ENCODE results near the gene ZNF555. TPM values are rescaled to one million over a fixed set of nuclear protein-coding genes. Genes with fewer than 3 reads are reported as not detected.

ZNF555 gene
- total RNA-seq, 1 experiment from 2014 or later = 0.84 TPM

DNA sequence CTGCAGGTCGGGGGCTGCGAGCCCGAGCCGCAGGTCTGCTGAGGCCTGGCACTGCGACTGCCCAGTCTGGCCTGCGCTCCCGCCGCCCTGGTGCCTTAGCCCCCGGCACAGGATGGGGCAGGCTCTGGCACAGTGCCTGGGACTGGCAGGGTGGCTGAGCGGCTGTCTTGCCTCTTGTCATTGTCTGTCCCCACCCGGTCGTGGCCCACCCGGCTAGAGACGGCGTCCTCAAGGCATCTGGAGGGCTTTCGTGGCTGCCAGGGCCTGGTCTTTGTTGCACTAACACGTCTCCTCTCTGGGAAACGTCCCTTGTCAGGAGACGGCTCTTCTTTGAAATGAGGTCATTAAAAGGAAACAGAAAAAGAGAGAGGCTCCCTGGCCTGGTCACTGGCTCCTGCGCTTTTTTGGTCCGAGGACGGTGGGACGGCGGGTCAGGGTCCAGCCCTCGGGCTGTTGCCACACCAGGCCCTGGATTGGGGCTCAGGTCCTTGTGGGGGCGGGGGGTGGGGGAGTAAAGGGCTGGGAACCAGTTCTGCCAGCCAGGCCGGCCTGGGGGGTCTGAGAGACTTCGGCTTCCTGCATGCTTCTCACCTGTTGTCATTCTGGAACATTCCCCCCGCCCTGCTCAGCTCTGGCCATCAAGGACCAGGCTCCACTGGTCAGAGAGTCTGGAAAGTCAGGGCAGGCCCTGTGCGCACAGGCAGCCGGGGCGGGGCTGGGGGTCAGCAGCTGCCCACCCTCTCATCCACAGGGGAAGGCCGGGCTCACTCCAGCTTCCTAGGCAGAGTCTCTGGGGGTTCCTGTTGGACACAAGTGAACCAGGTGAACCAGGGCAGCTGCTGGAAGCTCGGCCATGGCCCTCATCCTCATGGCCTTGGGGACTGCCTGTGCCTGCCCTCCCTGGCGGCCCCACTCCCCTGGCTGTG is 27.8 kb upstream of the ZNF555 start:
- intact Hi-C loops (cut with micrococcal nuclease) = no loop called here
- no peak overlapping the region for H3K27ac ChIP-seq (ENCODE audit: low read length)
- ChIA-PET POLR2A (ENCODE audit: unreplicated experiment) (no interaction called here), CTCF (no interaction called here)
- H3K9me3 ChIP-seq (ENCODE audit: low read length) = no peaks in the 10 kb centered on the region
- no peak overlapping the region for H2AFZ ChIP-seq (ENCODE audit: low read length)
- BruUV-seq (replicated peaks) = no TSS peak
- H3K9me2 ChIP-seq (replicated peaks; ENCODE audit: low read length) = no peaks in the 10 kb centered on the region
- H3K9ac ChIP-seq (ENCODE audit: low read length) = no peak overlapping the region
- H3K4me1 ChIP-seq (ENCODE audit: insufficient read depth, low read length) = no peaks in the 10 kb centered on the region
- no peaks in the 10 kb centered on the region for H3K79me2 ChIP-seq (ENCODE audit: low read length)
- H3K4me2 ChIP-seq (ENCODE audit: low read length) = no peak overlapping the region
- no peak overlapping the region for H3K4me3 ChIP-seq (ENCODE audit: low read length)
- no peaks in the 10 kb centered on the region for H3K27me3 ChIP-seq (ENCODE audit: low read length)
- no peak for ATAC-seq
- no peak for TF ChIP-seq EZH2 (IDR thresholded peaks at IDR 0.05; ENCODE audit: low read length, unreplicated experiment)
- TF ChIP-seq, protein P1, sequence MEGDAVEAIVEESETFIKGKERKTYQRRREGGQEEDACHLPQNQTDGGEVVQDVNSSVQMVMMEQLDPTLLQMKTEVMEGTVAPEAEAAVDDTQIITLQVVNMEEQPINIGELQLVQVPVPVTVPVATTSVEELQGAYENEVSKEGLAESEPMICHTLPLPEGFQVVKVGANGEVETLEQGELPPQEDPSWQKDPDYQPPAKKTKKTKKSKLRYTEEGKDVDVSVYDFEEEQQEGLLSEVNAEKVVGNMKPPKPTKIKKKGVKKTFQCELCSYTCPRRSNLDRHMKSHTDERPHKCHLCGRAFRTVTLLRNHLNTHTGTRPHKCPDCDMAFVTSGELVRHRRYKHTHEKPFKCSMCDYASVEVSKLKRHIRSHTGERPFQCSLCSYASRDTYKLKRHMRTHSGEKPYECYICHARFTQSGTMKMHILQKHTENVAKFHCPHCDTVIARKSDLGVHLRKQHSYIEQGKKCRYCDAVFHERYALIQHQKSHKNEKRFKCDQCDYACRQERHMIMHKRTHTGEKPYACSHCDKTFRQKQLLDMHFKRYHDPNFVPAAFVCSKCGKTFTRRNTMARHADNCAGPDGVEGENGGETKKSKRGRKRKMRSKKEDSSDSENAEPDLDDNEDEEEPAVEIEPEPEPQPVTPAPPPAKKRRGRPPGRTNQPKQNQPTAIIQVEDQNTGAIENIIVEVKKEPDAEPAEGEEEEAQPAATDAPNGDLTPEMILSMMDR (conservative IDR thresholded peaks at IDR 0.05; ENCODE audit: low read depth, low read length) = no peak
- no peak for TF ChIP-seq EZH2phosphoT487 (IDR thresholded peaks at IDR 0.05; ENCODE audit: borderline replicate concordance, low read length)
- no peaks in the 10 kb centered on the region for H3F3A ChIP-seq (ENCODE audit: low read length, unreplicated experiment)
- H3K36me3 ChIP-seq (ENCODE audit: low read depth, low read length) = no peaks in the 10 kb centered on the region
- H4K20me1 ChIP-seq (ENCODE audit: low read length) = no peaks in the 10 kb centered on the region
- no peak for DNase-seq

DNA sequence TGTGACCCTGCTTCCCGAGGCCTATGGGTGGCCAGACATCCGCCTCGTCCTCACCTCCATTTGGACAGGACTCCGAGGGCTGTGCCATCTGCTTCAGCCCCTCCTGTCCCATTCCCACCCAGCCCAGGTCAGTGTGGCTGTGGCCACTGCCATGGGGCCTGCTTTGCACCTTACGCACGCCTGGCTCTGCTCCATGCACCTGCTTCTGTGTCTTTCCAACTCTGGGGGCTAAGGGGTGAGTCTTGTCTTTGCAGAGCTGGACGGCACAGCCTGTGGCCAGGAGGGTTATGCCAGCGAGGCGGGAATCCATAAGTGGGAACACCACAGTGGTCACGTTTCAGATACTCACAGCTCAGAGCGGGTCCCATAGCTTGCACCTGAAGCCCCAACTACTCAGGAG is 26.8 kb upstream of the ZNF555 start:
- POLR2A ChIA-PET (ENCODE audit: unreplicated experiment) = no interaction called here
- Histone ChIP-seq H3K9me2 (replicated peaks; ENCODE audit: low read length) (no peaks in the 10 kb centered on the region), H4K20me1 (ENCODE audit: low read length) (no peaks in the 10 kb centered on the region), H3K4me1 (ENCODE audit: insufficient read depth, low read length) (no peaks in the 10 kb centered on the region), H3K4me2 (ENCODE audit: low read length) (no peak overlapping the region), H3K9ac (ENCODE audit: low read length) (no peak overlapping the region), H3F3A (ENCODE audit: low read length, unreplicated experiment) (no peaks in the 10 kb centered on the region), H3K9me3 (ENCODE audit: low read length) (no peaks in the 10 kb centered on the region), H3K27me3 (ENCODE audit: low read length) (no peaks in the 10 kb centered on the region), H3K27ac (ENCODE audit: low read length) (no peak overlapping the region), H3K4me3 (ENCODE audit: low read length) (no peak overlapping the region), H3K36me3 (ENCODE audit: low read depth, low read length) (no peaks in the 10 kb centered on the region), H3K79me2 (ENCODE audit: low read length) (no peaks in the 10 kb centered on the region), H2AFZ (ENCODE audit: low read length) (no peak overlapping the region)
- CTCF ChIA-PET = no interaction called here
- ATAC-seq = no peak
- BruUV-seq (replicated peaks) = no TSS peak
- intact Hi-C loops (cut with micrococcal nuclease) = no loop called here
- no peak for DNase-seq
- no peak for TF ChIP-seq EZH2 (IDR thresholded peaks at IDR 0.05; ENCODE audit: low read length, unreplicated experiment)
- TF ChIP-seq EZH2phosphoT487 (IDR thresholded peaks at IDR 0.05; ENCODE audit: borderline replicate concordance, low read length) = no peak
- TF ChIP-seq, protein P1 (conservative IDR thresholded peaks at IDR 0.05; ENCODE audit: low read depth, low read length) = no peak

DNA sequence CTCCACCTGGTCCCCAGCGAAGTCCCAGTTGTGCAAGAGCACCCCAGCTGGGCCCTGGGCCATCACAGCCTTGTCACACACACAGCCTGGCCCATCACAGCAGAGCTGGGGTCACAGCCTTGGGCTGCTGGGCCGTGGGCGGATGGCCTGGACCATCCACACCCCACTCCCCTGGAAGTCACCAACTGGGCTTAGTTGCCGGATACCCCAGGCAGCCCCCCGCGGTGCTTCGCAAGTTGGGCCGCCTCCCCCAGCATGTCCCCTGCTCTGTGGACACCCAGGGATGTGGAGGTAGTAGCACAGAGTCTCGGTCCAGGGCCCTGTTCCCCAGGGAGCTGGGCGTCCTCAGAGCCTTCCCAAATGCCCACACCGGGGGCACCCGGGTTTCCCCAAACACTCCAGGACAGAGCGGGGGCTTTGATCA is 26.1 kb upstream of the ZNF555 start:
- H3K4me1 ChIP-seq (ENCODE audit: insufficient read depth, low read length) = no peaks in the 10 kb centered on the region
- DNase-seq (no peak), ATAC-seq (no peak)
- TF ChIP-seq EZH2 (IDR thresholded peaks at IDR 0.05; ENCODE audit: low read length, unreplicated experiment) (no peak), EZH2phosphoT487 (IDR thresholded peaks at IDR 0.05; ENCODE audit: borderline replicate concordance, low read length) (no peak)
- TF ChIP-seq, protein P1 (conservative IDR thresholded peaks at IDR 0.05; ENCODE audit: low read depth, low read length) = no peak
- H3K36me3 ChIP-seq (ENCODE audit: low read depth, low read length) = no peaks in the 10 kb centered on the region
- H3F3A ChIP-seq (ENCODE audit: low read length, unreplicated experiment) = no peaks in the 10 kb centered on the region
- H3K27ac ChIP-seq (ENCODE audit: low read length) = no peak overlapping the region
- no peaks in the 10 kb centered on the region for H4K20me1 ChIP-seq (ENCODE audit: low read length)
- POLR2A ChIA-PET (ENCODE audit: unreplicated experiment) = no interaction called here
- no peak overlapping the region for H3K9ac ChIP-seq (ENCODE audit: low read length)
- CTCF ChIA-PET = interaction anchor here (0.6 kb wide), 1 partner anchor 78 kb away, joined by 6 read pairs; no protein-coding TSS in a partner anchor
- no peak overlapping the region for H2AFZ ChIP-seq (ENCODE audit: low read length)
- no peaks in the 10 kb centered on the region for H3K79me2 ChIP-seq (ENCODE audit: low read length)
- H3K4me3 ChIP-seq (ENCODE audit: low read length) = no peak overlapping the region
- no TSS peak for BruUV-seq (replicated peaks)
- no peaks in the 10 kb centered on the region for H3K9me2 ChIP-seq (replicated peaks; ENCODE audit: low read length)
- intact Hi-C loops (cut with micrococcal nuclease) = no loop called here
- H3K4me2 ChIP-seq (ENCODE audit: low read length) = no peak overlapping the region
- H3K9me3 ChIP-seq (ENCODE audit: low read length) = no peaks in the 10 kb centered on the region
- no peaks in the 10 kb centered on the region for H3K27me3 ChIP-seq (ENCODE audit: low read length)
